NOMO-1 (cell line): ENCODE data around the gene APC2.
A peak's percentile ranks its signal among the peaks of the same experiment; 100 is the strongest.
"Not testable (repeated sequence)": the region's sequence is repeated elsewhere in the genome, so short reads cannot be mapped to it uniquely, and the experiment has no call there.

ENCODE experiments used
- DNase-seq, 2 experiments: peaks; one replicate each; lab custom pipeline; 2025; ENCODE audit not compliant: unreplicated experiment in 2 of 2; lab: John Stamatoyannopoulos, UW

The APC2 gene

GRCh38 chr19:1427221-1427920 lies 22.6 kb upstream of the APC2 start:
- no peak for DNase-seq

- DNase-seq: no peak
Measured at GRCh38 chr19:1428738-1429391, 21.1 kb upstream of the APC2 start.

- no peak for DNase-seq
Measured at GRCh38 chr19:1429750-1430149, 20.2 kb upstream of the APC2 start.

- no peak for DNase-seq
Measured at GRCh38 chr19:1430246-1430645, 19.7 kb upstream of the APC2 start.

GRCh38 chr19:1431759-1432506 lies 18.0 kb upstream of the APC2 start:
- no peak for DNase-seq

- DNase-seq: no peak
Measured at GRCh38 chr19:1432507-1432887, 17.4 kb upstream of the APC2 start.

- no peak for DNase-seq
Measured at GRCh38 chr19:1433119-1434039, 16.5 kb upstream of the APC2 start.

- DNase-seq: no peak
Measured at GRCh38 chr19:1434040-1434366, 15.9 kb upstream of the APC2 start.

GRCh38 chr19:1434577-1435060 lies 15.3 kb upstream of the APC2 start:
- DNase-seq: no peak

GRCh38 chr19:1435378-1435989 lies 14.4 kb upstream of the APC2 start:
- no peak for DNase-seq

- DNase-seq: no peak
Measured at GRCh38 chr19:1437609-1438008, 12.3 kb upstream of the APC2 start.

- DNase-seq: peak; percentile 87 to 93
Measured at GRCh38 chr19:1438035-1438932, 11.6 kb upstream of the APC2 start, which contains the start of gene RPS15. TSS of gene RPS15 (plus strand) at chr19:1438396. CDS start at chr19:1438426, 30 bp downstream.

GRCh38 chr19:1438933-1439354 lies 11.0 kb upstream of the APC2 start:
- no peak for DNase-seq

- DNase-seq: not testable (repeated sequence)
Measured at GRCh38 chr19:1439525-1440417, 10.2 kb upstream of the APC2 start.

- DNase-seq: no peak
Measured at GRCh38 chr19:1440418-1440801, 9.5 kb upstream of the APC2 start.

- no peak for DNase-seq
Measured at GRCh38 chr19:1441022-1441426, 8.9 kb upstream of the APC2 start.

- DNase-seq: no peak
Measured at GRCh38 chr19:1441677-1442438, 8.1 kb upstream of the APC2 start.
